COR-L47 (cell line): Measurements from ENCODE around the gene ALPL.

Experiments
- DNase-seq: peaks from one replicate; lab custom pipeline; 2025; lab: John Stamatoyannopoulos, UW

The ALPL gene

DNA sequence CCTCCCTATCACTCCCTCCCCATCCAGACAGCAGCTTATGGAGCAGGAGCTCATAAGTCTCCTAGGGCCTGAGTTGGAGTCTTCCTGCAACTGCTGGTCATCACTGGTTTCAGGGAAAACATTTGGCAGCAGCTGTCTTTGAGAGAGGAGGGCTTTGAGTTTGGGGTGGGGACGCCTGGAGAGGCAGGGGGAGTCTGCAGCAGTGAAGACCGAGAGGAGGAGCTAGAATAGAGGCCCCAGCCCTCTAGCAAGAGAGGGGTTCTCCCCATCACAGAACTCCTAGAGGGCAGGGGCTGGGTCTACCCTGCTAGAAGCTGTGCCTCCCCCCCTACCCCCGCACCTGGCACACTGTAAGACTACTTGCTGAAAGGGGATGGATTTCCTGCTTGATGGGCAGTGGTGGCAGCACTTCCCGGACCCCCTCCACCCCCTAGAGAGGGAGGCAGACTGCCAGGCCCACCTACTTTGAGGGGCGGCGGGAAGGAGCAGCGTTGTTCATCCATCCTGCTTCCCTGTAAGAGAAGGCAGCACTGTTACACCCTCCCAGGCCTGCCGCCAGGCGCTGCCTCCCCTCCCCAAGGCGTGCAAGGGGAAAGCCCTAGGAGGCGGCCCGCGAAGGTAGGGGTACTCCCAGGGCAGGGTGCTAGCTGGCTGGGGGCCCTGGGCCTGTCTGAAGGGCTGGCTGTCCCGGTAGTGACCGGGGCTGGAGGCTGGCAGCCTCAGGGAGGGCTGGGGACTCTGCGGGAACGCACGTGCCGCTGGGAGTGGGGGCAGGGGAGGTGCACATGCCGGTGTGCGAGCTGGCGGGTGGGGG, 109.5 kb downstream of the ALPL start:
- no peak for DNase-seq

- DNase-seq, result no peak
These were observed 110.2 kb downstream of the ALPL start for GRCh38 chr1:21619375-21619947.

DNA sequence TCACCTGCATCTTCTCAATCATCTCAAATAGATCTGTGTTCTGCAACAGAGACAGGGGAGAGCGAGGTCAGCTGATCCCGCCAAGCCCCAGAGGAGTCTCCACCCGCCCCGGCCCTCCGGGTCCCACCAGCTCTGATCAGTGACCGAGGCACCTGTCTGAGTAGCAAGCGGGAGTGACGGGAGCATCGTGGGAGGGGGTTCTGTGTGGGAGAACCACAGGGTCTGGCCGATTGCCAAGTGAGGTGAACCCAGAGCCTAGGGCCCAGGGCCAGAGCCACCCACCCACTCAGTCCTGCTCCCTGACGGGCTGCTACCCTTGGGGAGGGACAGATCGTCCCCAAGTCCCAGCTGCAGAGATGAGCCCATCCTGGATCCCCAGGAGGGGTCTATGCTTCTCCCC, 110.8 kb downstream of the ALPL start:
- no peak for DNase-seq

GRCh38 chr1:21620496-21620895, 111.3 kb downstream of the ALPL start:
- peak; percentile 26 for DNase-seq

GRCh38 chr1:21621051-21621450, 111.8 kb downstream of the ALPL start:
- DNase-seq, result no peak

GRCh38 chr1:21621761-21622436, 112.7 kb downstream of the ALPL start:
- DNase-seq, result no peak

- DNase-seq, result no peak
These were observed 113.5 kb downstream of the ALPL start for GRCh38 chr1:21622466-21623315.

GRCh38 chr1:21623410-21623961, 114.3 kb downstream of the ALPL start:
- peak; percentile 94 for DNase-seq

GRCh38 chr1:21624571-21625389, 115.6 kb downstream of the ALPL start:
- no peak for DNase-seq

DNA sequence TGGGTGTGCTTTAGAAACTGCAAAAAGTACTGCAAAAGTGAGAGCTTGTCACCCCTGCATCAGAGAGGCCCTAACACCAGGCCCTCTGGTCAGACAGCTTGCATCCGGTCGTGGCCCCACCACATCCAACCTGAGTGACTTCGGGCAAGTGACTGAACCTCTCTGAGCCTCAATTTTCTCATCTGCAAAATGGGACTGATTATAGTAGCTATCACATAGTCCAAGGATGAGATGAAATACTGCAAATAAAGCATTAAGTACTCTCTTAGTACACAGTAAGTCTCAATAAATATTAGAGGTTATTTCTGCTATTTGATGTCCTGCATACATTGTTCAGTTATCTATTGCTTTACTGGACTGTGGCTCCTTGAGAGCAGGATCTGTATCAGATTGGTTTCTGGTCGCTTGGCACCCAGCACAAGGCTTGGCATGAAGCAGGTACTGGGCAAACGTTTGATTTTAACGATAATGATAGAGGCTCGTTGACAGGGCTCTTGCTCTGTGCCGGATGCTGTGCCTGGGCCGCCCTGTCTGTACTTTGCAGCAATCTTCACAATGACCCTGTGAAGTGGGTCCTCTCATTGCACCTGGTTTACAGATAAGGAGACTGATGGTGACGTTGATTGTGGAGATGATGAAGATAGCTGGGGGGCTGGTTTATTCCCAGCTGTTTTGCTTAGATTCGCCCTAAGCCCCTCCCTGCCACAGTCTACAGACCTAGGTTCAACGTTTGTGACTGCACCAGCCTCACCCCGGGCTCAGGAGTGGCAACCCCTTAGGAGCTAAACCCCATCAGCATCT, 116.4 kb downstream of the ALPL start:
- no peak for DNase-seq

DNA sequence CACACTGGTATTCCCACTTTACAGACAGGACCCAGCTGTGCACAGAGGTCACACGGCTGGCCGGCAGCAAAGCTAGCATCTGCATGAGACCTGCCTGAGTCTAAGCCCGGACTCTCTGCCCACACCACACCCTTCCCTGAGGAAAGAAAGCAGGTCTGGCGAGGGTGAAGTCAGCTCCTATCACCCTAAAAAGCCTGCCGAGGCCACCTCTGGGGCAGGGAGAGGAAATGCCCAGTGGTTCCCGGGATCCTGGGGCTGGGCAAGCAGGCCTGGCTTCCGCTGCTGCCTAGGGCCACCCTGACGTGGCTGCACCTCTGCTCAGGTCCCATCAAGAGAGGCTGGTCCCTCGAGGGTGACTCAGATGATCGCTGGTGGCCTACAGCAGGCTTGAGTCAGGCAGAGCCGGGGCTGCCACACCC, 117.7 kb downstream of the ALPL start:
- no peak for DNase-seq
